Inflammatory macrophage treated with lipopolysaccharide for 4 hours (primary cell): Measurements from ENCODE around the gene RSU1.

Experiments used
- DNase-seq: peaks from one replicate; pipeline ENCODE4 v3.0.0-alpha.2; 2020

The RSU1 gene

DNA sequence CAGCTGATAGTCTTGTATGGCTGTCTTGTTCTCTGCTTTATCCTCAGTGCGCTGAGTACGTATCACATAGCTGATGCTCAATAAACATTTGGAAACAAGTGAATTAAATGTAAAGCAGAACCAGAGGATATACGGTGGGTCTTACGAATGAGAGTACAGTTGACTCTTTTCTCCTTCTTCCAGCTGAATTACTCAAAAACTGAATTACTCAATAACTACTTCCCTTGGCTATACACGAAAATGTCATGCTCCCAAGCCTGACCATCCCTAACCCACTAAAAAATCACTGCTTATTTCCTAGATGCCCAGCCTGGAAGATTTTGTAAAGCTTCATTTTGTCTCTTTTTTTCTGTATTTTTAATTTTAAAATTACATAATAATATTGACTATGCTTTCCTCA, 3.2 kb upstream of the RSU1 start:
- peak; percentile 51 for DNase-seq

DNA sequence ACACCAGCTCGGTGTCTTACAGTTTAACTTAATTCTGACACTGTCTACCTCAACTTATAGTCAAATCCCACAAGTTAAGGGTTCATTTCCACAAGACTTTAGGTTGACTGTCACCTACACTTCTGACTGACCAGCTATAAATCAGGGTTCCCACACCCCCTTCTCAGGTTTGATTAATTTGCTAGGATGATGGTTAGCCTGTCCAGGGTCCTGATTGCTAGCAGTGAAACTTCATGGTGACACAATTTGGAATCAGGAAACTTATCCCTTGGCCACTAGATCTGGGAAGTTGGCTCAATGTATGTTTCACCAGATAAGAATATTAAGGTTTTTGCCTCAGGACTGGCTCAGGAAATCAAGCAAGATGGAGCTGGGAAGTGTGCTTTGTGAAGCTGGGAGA, 2.8 kb upstream of the RSU1 start:
- DNase-seq: no peak

DNA sequence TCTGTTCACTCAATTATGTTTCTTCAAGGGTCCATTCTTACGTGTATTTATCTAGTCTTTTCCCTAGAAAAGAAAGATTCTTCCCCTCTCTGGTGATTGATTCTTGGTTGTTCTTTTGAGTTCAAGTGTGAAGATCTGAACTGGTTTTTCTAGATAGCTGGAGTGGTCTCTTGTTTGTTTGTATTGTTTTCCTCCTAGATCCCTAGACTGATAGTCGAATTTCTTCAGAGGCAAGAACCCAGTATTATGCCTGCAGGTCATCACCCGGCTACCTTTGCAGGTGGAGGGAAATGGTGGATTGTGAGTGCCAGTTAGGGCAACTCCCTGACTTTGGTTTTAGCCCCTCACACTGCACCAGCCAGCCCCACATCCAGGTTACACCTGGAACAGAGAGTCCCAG, 2.2 kb upstream of the RSU1 start:
- DNase-seq: no peak

DNA sequence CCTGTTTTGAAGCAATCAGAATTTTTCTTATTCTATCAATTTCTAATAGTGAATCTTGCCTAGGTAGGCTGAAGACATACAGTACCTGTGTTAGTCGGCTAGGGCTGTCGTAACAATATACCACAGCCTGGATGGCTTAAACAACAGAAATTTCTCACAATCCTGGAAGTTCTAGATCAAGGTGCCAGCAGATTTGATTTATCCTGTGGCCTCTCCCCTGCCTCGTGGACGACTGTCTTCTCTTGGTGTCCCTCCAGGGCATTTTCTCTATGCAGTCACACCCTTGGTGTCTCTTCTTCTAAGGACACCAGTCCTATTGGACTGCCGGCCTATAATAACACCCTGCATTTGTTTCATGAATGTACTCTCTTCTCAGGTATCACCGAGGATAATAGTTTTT, 1.8 kb upstream of the RSU1 start:
- DNase-seq: no peak

DNA sequence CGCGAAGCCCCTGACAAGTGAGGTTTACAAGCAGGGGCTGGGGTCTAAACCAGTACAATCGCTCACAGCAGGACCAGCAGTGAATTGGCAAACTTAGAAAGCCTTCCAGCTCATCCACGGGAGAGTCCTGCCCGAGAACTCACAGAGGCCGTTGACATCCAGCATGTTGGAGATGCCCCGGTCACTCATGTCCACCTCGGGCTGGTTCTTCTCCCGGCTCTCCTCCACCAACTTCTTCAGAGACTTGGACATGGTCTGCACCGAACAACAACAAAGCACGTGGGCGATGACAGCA, 447 bp downstream of the RSU1 start:
- DNase-seq: peak; percentile 56

DNA sequence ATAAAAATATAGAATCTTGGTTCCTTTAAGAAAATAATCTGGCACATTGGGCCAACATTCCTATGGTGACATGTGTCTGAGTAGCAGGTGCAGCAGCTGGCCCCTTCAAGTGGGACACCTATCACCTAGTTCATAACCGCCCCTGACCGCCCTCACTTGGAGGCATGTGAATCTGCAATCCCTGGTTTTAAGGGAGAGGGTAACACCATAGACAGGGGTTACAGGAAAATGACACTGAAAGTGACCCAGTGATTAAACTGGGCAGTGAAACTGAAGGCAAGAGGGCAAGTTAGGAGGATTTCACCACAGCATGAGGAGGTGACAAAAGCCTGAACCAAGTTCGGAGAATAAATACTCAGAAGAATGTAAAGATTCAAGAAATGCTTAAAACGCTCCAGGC, 1.1 kb downstream of the RSU1 start:
- peak; percentile 72 for DNase-seq

DNA sequence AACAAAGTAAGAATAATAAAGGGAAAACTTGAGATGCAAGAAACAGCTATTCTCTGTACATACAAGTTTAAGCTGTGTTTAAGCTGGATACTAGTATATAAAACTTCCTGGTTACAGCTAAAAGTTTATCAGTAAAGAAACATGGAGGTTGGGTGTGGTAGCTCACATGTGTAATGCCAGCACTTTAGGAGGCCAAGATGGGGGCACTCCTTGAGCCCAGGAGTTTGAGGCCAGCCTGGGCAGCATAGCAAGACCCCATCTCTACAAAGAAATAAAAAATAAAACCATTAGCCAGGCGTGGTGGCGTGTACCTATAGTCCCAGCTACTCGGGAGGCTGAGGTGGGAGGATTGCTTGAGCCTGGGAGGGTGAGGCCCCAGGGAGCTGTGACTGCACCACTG, 3.2 kb downstream of the RSU1 start:
- DNase-seq: no peak

DNA sequence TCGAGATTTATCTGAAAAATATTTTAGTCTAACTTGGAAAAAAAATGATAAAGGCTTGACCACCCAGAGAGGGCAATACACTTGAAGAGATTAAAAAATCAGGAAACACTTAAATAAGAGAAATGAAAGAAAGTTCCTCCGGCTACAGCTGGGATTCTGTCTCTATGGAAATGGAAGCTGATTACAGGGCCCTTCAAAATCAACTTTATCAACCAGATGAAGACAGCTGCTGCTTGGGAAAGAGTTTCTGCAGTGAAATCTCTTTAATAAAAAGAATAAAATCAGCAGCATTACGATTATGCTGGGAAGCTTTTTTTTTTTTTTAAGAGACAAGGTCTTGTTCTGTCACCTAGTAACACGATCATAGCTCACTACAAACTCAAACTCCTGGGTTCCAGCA, 4.5 kb downstream of the RSU1 start:
- DNase-seq: no peak

DNA sequence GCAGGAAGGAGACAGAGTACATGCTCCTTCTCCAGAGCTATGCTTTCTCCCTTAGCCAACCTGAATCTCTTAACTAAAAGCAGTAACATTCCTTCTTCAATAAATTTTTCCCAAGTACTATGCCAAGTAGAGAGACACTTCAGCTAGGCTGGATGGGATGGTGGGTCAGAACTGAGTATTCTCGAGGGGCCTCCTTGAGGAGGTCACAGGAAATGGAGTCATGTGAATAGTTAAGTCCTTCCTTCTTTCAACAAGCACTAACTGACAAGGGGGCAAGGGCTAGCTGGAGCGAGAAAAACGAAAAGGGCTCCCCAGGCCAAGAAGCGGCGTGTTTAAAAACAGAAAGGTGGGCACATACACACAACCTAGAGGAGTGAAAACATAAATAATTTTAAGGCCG, 5.5 kb downstream of the RSU1 start:
- DNase-seq: no peak

DNA sequence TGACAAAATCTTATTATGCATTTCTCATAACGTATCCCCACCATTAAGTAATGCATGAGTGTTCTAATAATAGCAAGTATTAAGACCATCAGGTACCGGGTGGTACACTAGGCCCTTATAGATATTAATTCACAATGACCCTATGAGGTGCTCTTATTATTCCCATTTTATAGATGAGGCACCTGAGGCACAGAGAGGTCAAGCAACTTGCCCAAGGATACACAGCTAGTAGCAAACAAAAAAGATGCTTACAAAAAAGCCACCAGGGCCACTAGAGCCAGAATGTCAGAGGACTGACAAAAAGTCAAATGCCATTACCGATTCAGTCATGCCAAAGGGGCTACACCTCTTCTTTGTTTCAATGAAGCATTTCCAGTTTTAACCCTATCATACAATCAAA, 5.9 kb downstream of the RSU1 start:
- no peak for DNase-seq

DNA sequence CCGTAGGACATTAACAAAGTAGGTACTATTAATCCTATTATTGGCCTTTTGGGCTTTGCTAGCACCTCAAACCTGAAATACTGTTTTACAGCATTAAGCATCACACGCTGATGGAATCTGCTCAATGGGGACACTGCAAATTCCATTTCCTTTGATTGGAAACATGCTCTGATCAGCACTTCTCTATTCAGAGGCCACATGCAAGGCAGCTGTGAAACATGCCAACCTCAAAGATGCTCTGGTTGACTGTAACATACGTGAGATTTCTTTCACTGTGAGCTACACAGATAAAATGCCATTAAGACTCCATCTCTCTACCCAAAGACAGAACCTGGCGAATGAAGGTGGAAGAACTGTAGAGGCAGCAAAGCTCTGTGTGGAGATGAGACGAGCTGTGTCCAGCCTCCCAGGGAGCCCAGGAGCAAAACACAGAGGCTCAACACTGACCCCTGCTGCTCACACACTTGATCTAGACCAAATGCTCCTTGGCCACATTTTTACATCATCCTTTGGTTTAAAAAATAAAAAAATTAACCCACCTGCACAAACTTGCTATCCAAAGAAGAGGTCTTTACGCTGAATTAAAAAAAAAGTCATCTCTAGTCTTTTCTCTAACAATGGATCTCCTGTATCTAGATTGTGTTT, 8.0 kb downstream of the RSU1 start:
- DNase-seq: peak; percentile 45

DNA sequence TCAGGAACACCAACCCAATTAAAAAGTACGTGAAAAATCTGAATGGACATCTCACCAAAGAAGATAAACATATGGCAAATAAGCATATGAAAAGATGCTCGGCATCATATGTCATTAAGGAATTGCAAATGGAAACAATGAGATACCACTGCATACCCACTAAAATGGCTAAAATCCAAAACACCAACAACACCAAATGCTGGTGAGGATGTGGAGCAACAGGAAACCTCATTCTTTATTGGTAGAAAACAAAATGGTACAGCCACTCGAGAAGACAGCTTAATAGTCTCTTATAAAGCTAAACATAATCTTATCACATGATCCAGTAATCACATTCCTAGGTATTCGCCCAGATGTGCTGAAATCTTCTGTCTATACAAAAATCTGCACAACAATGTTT, 13.1 kb downstream of the RSU1 start:
- no peak for DNase-seq

DNA sequence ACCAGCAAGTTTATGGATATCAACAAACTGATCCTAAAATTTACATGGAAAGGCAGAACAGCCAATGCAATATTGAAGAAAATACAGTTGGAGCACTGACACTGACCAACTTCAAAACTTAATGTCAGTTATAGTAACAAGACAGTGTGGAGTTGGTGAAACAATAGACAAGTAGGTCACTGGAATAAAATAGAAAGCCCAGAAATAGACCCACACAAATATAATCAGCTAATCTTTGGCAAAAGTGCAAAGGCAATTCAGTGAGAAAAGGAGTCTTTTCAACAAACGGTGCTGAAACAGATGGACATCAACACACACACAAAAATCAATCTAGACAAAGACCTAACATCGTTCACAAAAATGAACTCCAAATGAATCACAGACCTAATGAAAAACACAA, 13.8 kb downstream of the RSU1 start:
- DNase-seq: no peak

DNA sequence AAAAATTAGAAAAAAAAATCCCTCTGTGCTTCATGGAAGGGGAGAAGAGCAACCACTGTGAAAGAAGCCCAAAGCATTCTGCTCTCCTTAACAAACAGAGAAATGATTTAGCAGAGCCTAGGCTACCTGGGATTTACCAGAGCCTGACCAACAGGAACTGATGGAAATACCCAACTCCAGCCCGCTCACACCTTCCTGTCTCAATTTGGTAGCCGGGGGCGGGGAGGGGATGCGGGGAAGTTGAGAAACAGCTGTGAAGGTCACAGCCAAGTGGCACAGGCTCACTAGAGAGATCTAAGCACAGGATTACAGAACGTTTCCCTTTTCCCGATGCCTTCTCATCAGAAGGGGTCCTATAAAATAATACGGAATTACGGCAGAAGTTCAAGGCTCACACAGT, 17.6 kb downstream of the RSU1 start:
- no peak for DNase-seq

DNA sequence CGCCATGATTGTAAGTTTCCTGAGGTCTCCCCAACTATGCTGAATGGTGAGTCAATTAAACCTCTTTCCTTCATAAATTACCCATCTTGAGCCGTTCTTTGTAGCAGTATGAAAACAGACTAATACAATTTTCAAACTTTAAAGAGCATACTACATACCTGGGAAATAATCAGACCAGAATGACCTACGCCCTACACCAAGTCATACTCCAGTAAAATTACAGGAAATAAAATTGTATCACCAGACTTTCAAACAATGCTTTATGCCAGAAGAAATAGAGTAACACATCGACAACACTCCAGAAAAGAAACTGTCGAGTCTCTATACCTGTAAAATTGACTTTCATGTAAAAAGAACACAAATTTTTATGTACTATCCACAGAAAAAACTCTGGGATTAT, 18.7 kb downstream of the RSU1 start:
- DNase-seq: no peak

DNA sequence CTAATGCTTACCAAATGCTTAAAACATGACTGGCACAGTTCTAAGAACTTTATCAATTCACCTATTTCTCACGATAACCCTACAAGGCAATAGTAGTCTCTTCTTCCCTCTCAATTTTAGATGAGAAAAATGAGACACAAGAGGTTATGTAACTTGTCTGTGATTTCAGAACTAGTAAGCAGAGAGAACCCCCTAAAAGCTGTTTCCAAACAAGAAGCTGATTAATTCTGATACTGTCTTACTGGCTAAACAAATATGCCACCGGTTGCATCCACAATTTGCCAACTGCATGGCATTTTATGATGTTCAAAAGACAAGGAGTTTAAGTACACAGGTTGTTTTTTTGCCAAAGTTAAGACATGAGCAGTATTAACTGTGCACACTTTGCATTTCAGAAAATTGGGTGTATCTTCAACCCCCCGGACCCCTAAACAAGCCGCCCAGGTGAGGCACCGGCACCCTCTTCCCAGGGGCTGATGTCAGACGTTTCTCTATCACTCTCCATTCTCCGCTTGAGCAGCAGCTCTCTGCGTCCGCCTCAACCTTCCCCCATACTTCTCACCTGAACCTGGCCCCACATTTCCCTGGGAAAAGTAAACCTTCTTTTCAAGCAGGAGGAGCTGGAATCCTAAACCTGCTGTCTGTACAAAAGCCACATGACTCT, 21.7 kb downstream of the RSU1 start:
- no peak for DNase-seq

DNA sequence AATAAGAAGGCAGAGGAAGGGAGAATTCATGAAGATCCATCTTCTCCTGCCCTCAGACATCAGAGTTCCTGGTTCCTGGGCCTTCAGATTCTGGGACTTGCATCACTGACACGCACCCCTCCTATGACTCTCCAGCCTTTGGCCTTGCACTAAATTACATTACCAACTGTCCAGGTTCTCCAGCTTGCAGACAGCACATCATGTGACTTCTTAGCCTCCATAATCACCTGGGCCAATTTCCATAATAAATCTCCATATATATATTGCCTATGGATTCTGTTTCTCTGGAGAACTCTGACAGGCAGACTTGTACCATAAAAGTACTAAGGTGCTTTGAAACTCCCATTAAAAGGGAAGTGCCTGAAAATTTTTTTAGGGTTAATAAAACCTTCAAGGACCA, 23.2 kb downstream of the RSU1 start:
- no peak for DNase-seq

DNA sequence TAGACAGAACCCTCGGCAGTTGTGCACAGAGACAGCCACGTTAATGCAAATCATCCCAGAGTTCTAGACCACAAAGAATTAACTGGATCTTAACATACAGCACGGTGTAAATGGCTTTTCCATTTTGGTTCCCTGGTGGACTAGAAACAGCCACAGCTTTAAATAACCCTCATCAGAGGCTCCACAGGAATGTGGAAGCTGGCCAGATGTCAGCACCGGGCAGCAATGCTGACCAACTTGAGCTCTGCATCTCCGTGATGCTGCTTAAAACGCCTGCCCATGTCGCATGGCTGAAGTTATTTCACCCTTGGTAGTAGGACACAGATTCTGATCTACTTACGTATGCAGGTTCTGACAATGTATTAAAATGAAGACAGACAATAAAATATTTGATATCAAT, 24.5 kb downstream of the RSU1 start:
- DNase-seq: no peak

DNA sequence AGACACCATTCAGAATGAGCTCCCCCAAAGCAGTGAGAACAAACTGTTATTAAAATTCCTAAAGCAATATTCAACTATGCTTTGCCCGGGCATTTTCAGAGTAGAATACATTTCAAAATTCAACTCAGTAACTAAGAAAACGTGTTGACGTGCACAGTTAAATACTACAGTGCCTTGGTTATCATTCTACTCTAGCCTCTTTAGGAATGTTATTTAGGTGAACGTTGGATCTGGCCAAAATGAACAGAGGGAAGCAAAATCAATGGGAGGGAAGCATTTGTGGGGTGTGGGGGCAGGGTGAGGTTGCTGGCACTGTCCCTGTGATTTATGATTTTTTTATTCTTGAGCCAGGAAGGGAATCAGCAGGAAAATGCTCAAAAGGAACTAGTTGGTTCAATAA, 27.5 kb downstream of the RSU1 start:
- DNase-seq: no peak

DNA sequence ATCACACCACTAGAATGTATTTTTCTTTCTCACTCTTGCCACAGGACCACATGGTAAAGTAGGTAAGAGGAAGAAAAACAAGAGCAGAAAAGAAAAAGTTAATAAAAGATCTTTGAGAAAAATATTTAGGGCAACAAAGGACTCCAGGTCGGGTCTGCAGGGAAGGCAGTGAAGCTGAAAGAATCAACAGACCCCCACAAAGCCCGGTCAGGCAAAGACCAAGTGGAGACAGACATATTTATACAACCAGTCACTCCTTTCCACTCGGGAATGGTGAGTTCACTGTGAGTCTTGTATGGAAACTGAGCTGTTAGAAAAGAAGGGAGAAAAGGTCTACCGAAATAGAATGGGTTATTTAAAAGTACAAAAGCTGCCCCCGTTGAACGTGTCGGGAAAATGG, 28.0 kb downstream of the RSU1 start:
- DNase-seq: no peak

DNA sequence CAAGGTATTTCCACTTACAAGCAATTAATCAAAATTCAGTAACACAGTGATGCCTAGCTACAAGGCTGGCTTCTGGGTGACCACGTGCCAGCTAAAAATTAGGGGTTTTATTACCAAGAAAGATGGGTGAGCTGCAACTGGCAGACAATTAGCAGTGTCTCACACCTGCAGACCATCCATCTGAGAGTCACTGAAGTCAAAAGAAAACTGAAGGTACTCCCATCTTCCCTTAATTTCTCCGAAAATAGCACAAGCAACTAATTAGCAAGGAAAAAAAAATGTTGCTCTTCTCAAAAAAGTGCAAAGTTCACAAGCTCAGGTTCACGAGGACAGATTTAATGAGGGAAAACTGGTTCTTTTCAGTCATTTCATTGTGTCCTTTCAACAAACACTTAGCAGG, 28.4 kb downstream of the RSU1 start:
- no peak for DNase-seq

DNA sequence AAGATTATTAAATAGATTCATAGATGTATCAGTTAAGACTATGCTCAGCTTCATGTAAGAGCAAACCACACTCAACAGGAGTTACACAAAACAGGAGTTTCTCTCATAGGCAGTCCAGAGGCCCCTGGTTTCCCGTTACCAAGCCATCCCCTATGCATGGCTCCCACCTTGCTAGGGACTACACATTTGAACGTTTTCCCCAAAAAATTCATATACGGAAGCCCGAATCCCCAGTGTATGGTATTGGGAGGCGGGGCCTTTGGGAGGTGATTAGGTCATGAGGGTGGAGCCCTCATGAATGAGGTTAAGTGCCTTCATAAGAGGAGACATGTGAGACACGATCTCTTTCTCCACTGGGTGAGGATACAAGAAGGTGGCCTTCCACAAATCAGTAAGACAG, 29.1 kb downstream of the RSU1 start:
- DNase-seq: no peak

DNA sequence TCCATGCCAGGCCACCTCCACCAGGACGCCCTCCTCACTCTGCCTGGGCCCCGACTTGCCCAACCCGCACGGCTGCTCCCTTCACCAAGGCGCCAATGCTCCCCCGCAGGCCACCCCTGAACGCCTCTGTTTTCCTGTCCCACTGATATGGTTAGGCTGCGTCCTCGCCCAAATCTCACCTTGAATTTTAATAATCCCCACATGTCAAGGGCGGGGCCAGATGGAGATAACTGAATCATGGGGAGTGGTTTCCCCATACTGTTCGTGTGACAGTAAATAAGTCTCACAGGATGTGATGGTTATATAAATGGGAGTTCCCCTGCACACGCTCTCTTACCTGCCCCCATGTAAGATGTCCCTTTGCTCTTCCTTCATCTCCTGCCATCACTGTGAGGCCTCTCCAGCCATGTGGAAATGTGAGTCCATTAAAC, 29.8 kb downstream of the RSU1 start:
- no peak for DNase-seq

DNA sequence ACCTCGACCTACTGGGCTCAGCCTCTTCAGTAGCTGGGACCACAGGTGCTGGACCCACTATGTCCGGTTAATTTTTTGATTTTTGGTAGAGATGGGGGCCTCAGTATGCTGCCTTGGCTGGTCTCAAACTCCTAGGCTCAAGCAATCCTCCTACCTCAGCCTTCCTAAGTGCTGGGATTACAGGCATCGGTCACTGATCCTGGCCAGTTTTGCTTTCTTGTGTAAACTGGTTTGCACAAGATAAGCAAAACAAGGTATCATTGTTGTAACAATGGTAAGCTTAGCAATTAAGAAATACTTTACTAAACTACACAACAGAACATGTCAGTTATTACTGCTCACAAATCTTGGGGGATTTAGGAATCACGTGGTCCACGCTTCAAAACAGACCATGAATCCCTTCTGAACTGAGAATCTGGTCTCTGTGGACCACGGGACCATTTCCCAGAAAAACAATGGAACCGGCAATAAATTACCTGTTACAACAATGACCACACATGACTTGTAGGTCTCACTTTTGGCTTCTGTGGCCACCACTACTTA, 36.8 kb downstream of the RSU1 start:
- DNase-seq: no peak

DNA sequence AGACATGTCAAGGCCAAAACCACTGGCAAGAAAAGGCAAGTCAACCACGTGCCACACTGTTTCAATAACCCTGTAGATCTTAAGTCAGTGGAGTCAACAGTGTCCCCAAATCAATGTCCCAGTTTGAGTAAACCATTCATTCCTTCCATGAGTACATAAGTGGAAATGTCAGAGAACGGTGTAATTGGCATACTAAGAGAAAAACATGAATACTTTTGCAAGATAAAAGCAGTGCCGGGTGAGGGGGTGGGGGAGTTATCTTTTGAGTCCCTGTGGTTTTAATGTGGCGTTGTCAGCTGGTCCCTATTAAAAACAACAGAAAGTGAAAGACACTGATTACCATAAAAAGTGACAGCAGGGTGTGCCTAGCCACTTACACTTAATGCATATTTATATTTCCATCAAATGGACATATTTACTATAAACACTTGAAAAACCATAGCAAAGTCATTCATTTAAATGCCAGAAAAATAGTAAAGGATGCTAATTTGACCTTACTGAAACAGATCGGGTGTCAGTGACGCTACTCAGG, 37.8 kb downstream of the RSU1 start:
- DNase-seq: no peak
